Non-pigmented ciliary epithelial cell (primary cell): Measurements from ENCODE around the gene FAM120C.

Experiments
- DNase-seq: peaks from one replicate; pipeline ENCODE4 v3.0.0-alpha.2; 2010; ENCODE audit warnings: low read depth

Gene FAM120C

GRCh38 chrX:54029529-54030143 is 153.4 kb downstream of the FAM120C start:
- no peak for DNase-seq

DNA sequence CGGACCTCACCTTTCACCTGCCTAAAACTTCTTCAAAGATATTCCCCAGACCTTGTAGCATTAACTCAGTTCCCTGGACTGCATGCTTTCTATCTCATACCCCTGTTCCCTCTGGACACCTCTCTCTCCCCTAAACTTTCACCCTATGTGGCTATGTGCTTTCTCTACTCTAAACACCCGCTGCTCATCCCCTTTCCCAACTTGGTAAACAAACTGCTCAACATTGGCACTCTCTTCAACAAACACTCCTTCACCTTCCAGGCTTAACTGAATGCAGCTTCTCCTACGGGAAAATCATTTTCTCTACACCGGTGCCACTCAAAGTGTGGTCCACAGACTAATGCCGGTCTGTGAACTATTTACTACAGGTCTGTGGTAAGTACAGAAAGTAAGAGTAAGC is 158.7 kb downstream of the FAM120C start:
- DNase-seq, result no peak
